Trophoblast cell (in vitro differentiated cells and primary cell): ENCODE measurements around the gene VCL.

Experiments
- DNase-seq, 2 donors: peaks; one replicate each; pipeline ENCODE4 v3.0.0-alpha.2; 2016
- H2AFZ ChIP-seq: 2 replicates; pipeline ENCODE4 v1.6.1; 2013; ENCODE audit warnings: low read length, moderate library complexity, mild to moderate bottlenecking; ENCODE audit not compliant: insufficient read depth, poor library complexity
- H2AK5ac ChIP-seq: 2 replicates; pipeline ENCODE4 v1.6.1; 2013; ENCODE audit warnings: mild to moderate bottlenecking, low read length
- H2BK120ac ChIP-seq: 2 replicates; pipeline ENCODE4 v1.6.1; 2013; ENCODE audit warnings: low read length, mild to moderate bottlenecking, moderate library complexity; ENCODE audit not compliant: insufficient read depth, poor library complexity
- H2BK12ac ChIP-seq: 2 replicates; pipeline ENCODE4 v1.6.1; 2013; ENCODE audit warnings: mild to moderate bottlenecking, low read length, moderate library complexity
- H2BK5ac ChIP-seq: 2 replicates; pipeline ENCODE4 v1.6.1; 2013; ENCODE audit warnings: low read length, low read depth, moderate library complexity, mild to moderate bottlenecking; ENCODE audit not compliant: poor library complexity
- H3K14ac ChIP-seq: 2 replicates; pipeline ENCODE4 v1.6.1; 2013; ENCODE audit warnings: mild to moderate bottlenecking, low read length
- H3K18ac ChIP-seq: 2 replicates; pipeline ENCODE4 v1.6.1; 2013; ENCODE audit warnings: mild to moderate bottlenecking, low read length
- H3K23ac ChIP-seq: 2 replicates; pipeline ENCODE4 v1.6.1; 2013; ENCODE audit warnings: low read length
- H3K27ac ChIP-seq: 2 replicates; pipeline ENCODE4 v1.5.1; 2013; ENCODE audit warnings: low read depth, mild to moderate bottlenecking, inconsistent platforms, low read length, moderate library complexity
- H3K27me3 ChIP-seq: 2 replicates; pipeline ENCODE4 v1.6.1; 2013; ENCODE audit warnings: inconsistent platforms, mild to moderate bottlenecking, low read length, moderate library complexity; ENCODE audit not compliant: insufficient read depth
- H3K36me3 ChIP-seq, 2 experiments: 1 replicate in 1 of 2; 2 replicates in 1 of 2; pipeline ENCODE4 v1.6.1; 2013; ENCODE audit warnings: low read length in 2 of 2, mild to moderate bottlenecking in 2 of 2, moderate library complexity in 1 of 2; ENCODE audit not compliant: insufficient read depth in 2 of 2, control insufficient read depth in 1 of 2
- H3K4ac ChIP-seq: 2 replicates; pipeline ENCODE4 v1.6.1; 2013; ENCODE audit warnings: low read depth, mild to moderate bottlenecking, low read length, moderate library complexity
- H3K4me1 ChIP-seq, 2 experiments: 1 replicate in 1 of 2; 2 replicates in 1 of 2; pipeline ENCODE4 v1.6.1; 2013; ENCODE audit warnings: low read length in 2 of 2, mild to moderate bottlenecking in 2 of 2, moderate library complexity in 1 of 2; ENCODE audit not compliant: insufficient read depth in 2 of 2, control insufficient read depth in 1 of 2
- H3K4me2 ChIP-seq: 2 replicates; pipeline ENCODE4 v1.6.1; 2013; ENCODE audit warnings: inconsistent platforms, mild to moderate bottlenecking, low read length, moderate library complexity
- H3K4me3 ChIP-seq: 2 replicates; pipeline ENCODE4 v1.5.1; 2013; ENCODE audit warnings: mild to moderate bottlenecking, low read depth, low read length, inconsistent platforms
- H3K79me1 ChIP-seq: one replicate; pipeline ENCODE4 v1.6.1; 2013; ENCODE audit warnings: low read length
- H3K79me2 ChIP-seq: 2 replicates; pipeline ENCODE4 v1.6.1; 2013; ENCODE audit warnings: low read length, mild to moderate bottlenecking; ENCODE audit not compliant: control insufficient read depth, insufficient read depth, poor library complexity
- H3K9ac ChIP-seq: 2 replicates; pipeline ENCODE4 v1.6.1; 2013; ENCODE audit warnings: mild to moderate bottlenecking, low read length
- H3K9me3 ChIP-seq: 2 replicates; pipeline ENCODE4 v1.6.1; 2013; ENCODE audit warnings: low read depth, mild to moderate bottlenecking, control low read depth, inconsistent platforms, low read length; ENCODE audit not compliant: insufficient read depth
- H4K12ac ChIP-seq: 2 replicates; pipeline ENCODE4 v1.6.1; 2013; ENCODE audit warnings: low read depth, mild to moderate bottlenecking, low read length, moderate library complexity
- H4K8ac ChIP-seq: 2 replicates; pipeline ENCODE4 v1.6.1; 2013; ENCODE audit warnings: low read depth, mild to moderate bottlenecking, low read length, moderate library complexity
- H4K91ac ChIP-seq: one replicate; pipeline ENCODE4 v1.6.1; 2013; ENCODE audit warnings: low read depth, mild to moderate bottlenecking, low read length, moderate library complexity
- WGBS: extraction: QIAGEN DNeasy Blood & Tissue Kit; methylation state at CpG from one replicate; pipeline ENCODE4 v1.1.7; 2013; ENCODE audit warnings: missing lambda C conversion rate; ENCODE audit not compliant: insufficient read length, insufficient coverage; ENCODE audit errors: extremely low coverage; 5-methylcytosine and 5-hydroxymethylcytosine counted together

Gene VCL

GRCh38 chr10:74025380-74025978, 27.6 kb downstream of the VCL start:
- no peak for DNase-seq
- H3K36me3 ChIP-seq = no peaks in the 10 kb centered on the region
- H4K91ac ChIP-seq = no peak overlapping the region
- no peaks in the 10 kb centered on the region for H3K79me1 ChIP-seq
- no peak overlapping the region for H3K27ac ChIP-seq
- H3K23ac ChIP-seq = no peak overlapping the region
- H3K4me2 ChIP-seq = no peak overlapping the region
- H4K8ac ChIP-seq = no peak overlapping the region
- H2BK12ac ChIP-seq = no peak overlapping the region
- no peak overlapping the region for H2AFZ ChIP-seq
- no CpG with 5 or more reads among the region's 5 CpGs for WGBS
- no peak overlapping the region for H2AK5ac ChIP-seq
- H3K9ac ChIP-seq = no peak overlapping the region
- H3K27me3 ChIP-seq = no peaks in the 10 kb centered on the region
- no peaks in the 10 kb centered on the region for H3K79me2 ChIP-seq
- peaks cover 0 to 7% of the 10 kb centered on the region in 2 experiments for H3K4me1 ChIP-seq
- no peak overlapping the region for H2BK120ac ChIP-seq
- H3K4me3 ChIP-seq = no peak overlapping the region
- no peaks in the 10 kb centered on the region for H3K9me3 ChIP-seq
- no peak overlapping the region for H3K18ac ChIP-seq
- H3K4ac ChIP-seq = no peak overlapping the region
- H3K14ac ChIP-seq = no peak overlapping the region
- no peak overlapping the region for H2BK5ac ChIP-seq
- H4K12ac ChIP-seq = no peak overlapping the region

GRCh38 chr10:74026428-74027015, 28.6 kb downstream of the VCL start:
- Histone ChIP-seq H3K27ac (no peak overlapping the region), H3K23ac (no peak overlapping the region), H3K4me3 (no peak overlapping the region), H2AK5ac (no peak overlapping the region), H4K91ac (no peak overlapping the region), H2BK5ac (no peak overlapping the region), H2AFZ (no peak overlapping the region), H3K36me3 (no peaks in the 10 kb centered on the region), H3K18ac (no peak overlapping the region), H3K14ac (no peak overlapping the region), H3K4ac (peak overlapping the region; percentile 46), H3K79me1 (no peaks in the 10 kb centered on the region), H3K79me2 (no peaks in the 10 kb centered on the region), H4K12ac (no peak overlapping the region), H2BK120ac (no peak overlapping the region), H3K4me2 (no peak overlapping the region), H2BK12ac (no peak overlapping the region), H3K27me3 (no peaks in the 10 kb centered on the region), H3K9me3 (no peaks in the 10 kb centered on the region), H3K4me1 (peaks cover 0 to 3% of the 10 kb centered on the region in 2 experiments), H4K8ac (no peak overlapping the region), H3K9ac (no peak overlapping the region)
- peak in 1 of 2 donors; percentile 72 for DNase-seq
- no CpG with 5 or more reads among the region's 3 CpGs for whole genome bisulfite sequencing

DNA sequence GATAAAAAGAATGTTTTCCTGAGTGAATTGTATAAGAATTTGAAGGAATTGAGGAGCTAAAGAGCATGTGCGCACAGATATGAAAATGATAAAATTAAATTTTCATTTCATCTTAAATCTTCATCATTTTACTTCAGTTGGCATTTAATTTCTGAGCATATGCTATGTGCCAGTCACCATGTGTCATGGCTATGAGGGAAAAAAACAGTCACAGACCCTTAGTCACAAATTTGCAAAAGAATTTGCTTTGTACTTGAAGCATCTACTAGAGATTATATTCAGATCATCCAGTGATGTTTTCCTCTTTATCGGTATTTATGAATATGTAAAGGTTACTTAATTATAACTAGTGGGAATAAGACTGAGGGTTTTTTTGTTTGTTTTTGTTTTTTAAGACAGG, 29.8 kb downstream of the VCL start:
- Histone ChIP-seq H4K12ac (no peak overlapping the region), H3K23ac (no peak overlapping the region), H3K9ac (no peak overlapping the region), H2BK12ac (no peak overlapping the region), H3K14ac (no peak overlapping the region), H3K4me2 (no peak overlapping the region), H3K27ac (no peak overlapping the region), H2BK120ac (no peak overlapping the region), H3K36me3 (no peaks in the 10 kb centered on the region), H4K8ac (no peak overlapping the region), H3K9me3 (no peaks in the 10 kb centered on the region), H3K79me1 (no peaks in the 10 kb centered on the region), H3K4me3 (no peak overlapping the region), H3K4me1 (peaks cover 0 to 3% of the 10 kb centered on the region in 2 experiments), H3K79me2 (no peaks in the 10 kb centered on the region), H2AFZ (no peak overlapping the region), H3K27me3 (no peaks in the 10 kb centered on the region), H3K4ac (no peak overlapping the region), H4K91ac (no peak overlapping the region), H2AK5ac (no peak overlapping the region), H3K18ac (no peak overlapping the region), H2BK5ac (no peak overlapping the region)
- no CpG with 5 or more reads among the region's 2 CpGs for WGBS
- DNase-seq = peak in 1 of 2 donors; percentile 58

DNA sequence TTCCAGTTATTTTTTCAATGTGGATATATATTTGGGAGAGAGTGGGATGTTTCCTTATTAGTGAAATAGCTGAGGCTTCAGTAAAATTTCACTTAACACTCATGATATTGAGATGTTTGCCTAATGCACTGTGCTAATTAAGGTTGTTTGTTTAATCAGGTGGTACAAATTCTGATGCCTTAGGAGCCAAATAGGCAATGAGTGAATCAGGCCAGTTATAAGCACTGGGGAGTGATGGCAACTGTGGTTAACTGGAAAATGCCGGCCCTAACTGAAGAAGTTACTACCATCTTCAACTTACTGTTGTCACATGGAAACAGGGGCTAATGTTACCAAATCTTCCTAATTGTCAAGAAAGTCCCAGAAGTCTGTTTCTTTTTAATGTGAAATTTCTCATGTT, 32.0 kb downstream of the VCL start:
- Histone ChIP-seq H3K79me2 (no peaks in the 10 kb centered on the region), H3K36me3 (no peaks in the 10 kb centered on the region), H3K27ac (no peak overlapping the region), H3K18ac (no peak overlapping the region), H3K23ac (no peak overlapping the region), H2BK5ac (no peak overlapping the region), H3K14ac (no peak overlapping the region), H4K8ac (no peak overlapping the region), H3K4me1 (peaks cover 0 to 3% of the 10 kb centered on the region in 2 experiments), H2AFZ (no peak overlapping the region), H3K27me3 (no peaks in the 10 kb centered on the region), H4K12ac (no peak overlapping the region), H3K9ac (no peak overlapping the region), H2BK120ac (no peak overlapping the region), H2BK12ac (no peak overlapping the region), H2AK5ac (no peak overlapping the region), H3K9me3 (no peaks in the 10 kb centered on the region), H3K4me2 (no peak overlapping the region), H3K4ac (no peak overlapping the region), H3K79me1 (no peaks in the 10 kb centered on the region), H3K4me3 (no peak overlapping the region), H4K91ac (no peak overlapping the region)
- DNase-seq = no peak
- no CpG with 5 or more reads among the region's 1 CpG for WGBS
